HG03159 (cell line): ENCODE measurements around the gene KIAA0513.

Source experiments
- ATAC-seq: cut with Tn5 transposase; IDR thresholded peaks from one replicate; pipeline ENCODE4 v1.9.1; 2021; ENCODE audit warnings: mild to moderate bottlenecking, moderate library complexity; ENCODE audit not compliant: unreplicated experiment

KIAA0513 gene

GRCh38 chr16:85129876-85130704 is 102.5 kb downstream of the KIAA0513 start:
- no peak for ATAC-seq

DNA sequence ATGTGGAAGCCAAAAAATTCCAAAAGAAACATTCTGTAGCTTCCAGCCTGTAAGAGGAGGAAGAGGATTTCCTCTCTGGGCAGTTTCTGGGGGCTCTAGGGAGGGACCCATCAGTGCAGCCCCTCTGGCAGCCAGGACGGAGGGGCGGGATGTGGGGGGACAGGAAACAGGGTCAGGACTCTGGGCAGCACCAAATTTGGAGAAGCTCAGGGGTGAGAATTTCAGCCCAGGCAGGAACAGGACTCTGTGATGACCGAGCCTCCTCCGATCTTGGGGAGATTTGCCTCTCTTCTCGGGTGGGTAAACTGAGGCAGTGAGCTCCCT is 103.1 kb downstream of the KIAA0513 start:
- no peak for ATAC-seq

DNA sequence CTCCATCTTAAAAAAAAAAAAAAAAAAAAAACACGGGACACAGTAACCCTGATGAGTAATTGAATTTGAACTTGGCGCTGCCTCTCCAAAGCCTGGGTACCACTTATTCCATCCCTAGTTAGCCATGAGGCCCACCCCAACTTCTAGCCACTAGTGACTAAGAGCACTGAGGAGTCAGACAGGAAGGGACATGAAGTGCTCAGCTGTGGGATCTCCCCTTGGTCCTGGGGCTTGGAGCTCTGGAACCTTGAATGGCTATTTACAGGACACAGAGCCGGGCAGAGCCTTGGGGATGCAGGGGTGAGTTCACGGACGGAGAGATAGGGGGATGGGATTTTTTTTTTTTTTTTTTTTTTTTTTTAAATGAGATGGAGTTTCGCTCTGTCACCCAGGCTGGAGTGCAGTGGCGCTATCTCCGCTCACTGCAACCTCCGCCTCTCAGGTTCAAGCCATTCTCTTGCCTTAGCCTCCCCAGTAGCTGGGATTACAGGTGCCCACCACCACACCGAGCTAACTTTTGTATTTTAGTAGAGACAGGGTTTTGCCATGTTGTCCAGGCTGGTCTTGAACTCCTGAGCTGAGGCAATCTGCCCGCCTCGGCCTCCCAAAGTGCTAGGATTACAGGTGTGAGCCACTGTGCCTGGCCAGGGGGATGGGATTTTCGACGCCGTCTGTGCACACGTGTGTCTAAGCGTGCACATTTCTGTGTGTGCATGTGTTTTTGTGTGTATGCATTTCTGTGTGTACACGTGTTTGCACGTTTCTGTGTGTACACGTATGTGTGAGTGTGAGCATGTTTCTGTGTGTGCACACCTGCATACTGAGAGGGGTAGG is 105.1 kb downstream of the KIAA0513 start:
- no peak for ATAC-seq

- ATAC-seq, result no peak
Observed at GRCh38 chr16:85133290-85133599, 105.7 kb downstream of the KIAA0513 start.

DNA sequence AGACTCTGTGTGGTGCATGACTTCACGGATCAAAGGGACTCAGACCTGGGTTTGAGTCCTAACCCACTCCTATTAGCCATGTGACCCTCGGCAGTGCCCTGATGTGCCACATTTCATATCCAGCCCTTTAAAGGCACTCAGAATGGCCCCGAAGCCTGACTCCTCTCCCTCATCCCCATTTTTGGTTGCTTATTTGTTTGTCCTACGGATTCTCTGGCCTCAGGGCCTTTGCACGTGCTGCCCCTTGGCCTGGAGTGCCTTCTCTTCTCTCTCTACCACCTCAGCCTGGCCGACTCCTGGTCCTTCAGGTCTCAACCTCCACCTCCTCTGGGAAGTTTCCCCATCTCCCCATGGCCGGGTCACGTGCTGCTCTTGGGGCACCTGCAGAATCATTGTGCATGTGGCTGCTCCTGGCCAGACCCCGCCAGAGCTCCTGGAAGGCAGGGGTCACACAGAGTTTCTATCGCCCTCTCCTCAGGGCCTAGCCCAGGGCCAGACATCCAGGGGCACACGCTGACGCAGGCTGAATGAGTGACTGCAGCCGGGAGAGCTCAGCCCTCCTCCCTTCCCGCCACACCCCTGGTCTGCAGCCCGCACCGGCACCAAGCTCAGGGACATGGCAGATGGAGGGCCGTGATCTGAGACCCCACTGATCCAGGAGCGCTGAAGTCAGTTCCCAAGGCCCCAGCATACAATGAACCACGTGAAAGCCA is 106.6 kb downstream of the KIAA0513 start:
- ATAC-seq, result no peak

DNA sequence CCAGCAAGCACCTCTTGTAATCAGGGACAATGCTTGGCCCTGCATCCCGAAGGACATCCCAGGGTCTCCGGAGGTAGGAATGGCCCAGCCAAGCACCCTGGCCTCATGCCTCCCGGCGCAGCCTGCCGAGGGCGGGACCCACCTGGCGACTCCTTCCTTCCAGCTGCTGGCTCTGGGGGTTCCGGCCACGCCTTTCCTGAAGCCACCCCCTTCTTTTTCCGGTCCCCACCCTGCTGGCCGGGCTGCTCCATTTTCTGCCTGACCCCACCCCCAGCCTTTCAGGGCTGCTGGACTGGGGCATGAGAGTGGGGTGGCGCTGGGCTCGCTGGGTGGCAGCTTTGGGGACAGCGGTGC is 107.2 kb downstream of the KIAA0513 start:
- ATAC-seq, result no peak

DNA sequence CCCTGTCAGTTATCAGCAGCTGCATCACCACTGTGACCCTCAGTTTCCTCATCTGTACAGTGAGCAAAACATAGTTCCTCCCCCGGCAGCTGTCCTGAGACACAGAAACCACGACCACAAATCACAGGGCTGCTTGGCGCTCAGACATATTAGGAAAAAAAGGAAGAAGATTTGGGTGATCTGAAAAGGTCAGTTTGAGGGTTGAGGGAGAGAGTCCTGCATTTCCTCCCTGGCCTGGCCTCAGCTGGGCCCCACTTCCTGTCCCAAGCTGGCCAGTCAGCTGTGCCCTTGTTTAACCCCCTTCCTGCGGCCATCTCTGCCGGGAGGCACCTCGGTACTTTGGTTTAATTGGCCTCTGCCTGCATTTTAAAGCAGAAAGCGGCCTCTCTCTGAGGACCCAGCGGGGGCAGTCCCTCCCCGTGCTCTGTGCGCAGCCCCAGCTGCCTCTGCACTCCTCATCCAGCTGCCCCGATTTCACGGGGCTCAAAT is 108.7 kb downstream of the KIAA0513 start:
- ATAC-seq, result no peak

- no peak for ATAC-seq
Observed at GRCh38 chr16:85136702-85137322, 109.2 kb downstream of the KIAA0513 start.

DNA sequence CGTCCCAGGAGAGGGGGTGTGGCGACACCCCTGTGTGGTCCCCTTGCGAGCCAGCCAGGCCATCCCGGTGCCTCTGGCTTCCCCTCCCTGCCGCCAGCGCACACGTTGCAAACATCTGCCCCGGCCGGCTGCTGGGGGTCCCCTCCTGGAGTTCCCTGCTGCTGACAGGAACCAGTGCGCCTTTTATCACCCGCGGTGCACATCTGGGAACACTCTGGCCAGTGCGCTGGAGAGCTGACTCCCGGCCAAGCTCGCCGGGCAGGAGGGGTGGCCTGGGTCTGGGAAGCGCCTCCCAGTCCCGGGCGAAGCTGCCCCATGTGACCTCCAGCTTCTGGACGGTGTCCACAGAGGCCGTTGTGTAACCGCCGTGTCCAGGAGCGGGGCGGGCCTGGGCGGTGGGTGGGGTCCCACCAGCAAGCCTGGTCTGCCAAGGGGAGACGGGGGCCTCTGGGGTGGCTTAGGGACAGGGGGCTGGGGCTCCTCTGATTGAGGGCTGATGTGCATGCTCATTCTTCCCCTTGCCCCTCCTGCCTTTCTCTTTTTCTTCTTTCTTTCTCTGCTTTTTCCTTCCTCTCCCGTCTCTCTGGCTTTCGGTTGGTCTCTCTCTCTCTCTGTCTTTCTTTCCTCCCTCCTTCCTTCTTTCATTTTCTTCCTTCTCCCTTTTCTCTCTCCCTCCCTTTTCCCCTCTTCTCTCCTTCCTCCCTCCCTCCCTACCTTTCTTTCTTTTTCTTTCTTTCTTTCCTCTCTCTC is 109.9 kb downstream of the KIAA0513 start:
- no peak for ATAC-seq

DNA sequence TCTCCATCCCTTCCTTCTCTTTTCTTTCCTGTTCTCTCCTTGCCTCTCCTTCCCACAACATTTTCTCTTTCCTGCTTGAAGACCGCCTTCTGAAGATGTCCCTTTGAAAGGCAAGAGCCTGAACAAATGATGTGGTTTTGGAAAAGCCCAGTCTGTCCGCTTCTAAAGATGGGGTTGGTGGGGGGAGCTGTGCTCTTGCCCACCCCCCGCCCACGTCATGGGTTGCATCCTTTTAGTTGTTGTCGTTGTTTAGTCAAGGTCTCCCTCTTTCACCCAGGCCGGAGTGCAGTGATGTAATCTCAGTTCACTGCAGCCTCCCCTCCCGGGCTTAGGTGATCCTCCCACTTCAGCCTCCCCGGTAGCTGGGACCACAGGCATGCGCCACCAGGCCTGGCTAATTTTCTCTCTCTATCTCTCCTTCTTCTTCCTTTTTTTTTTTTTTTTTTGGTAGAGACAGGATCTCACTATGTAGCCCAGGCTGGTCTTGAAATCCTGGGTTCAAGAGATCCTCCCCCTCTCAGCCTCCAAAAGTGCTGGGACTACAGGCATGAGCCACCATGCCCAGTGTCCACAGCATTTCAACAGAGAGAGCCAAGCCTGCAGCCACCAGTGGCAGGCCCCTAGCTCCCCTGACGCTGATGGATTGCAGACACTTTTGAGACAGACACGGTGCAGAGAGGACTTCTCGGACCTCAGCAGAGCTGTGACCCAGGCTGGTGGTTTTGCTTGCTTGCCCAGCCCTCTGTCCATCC is 110.7 kb downstream of the KIAA0513 start:
- no peak for ATAC-seq

DNA sequence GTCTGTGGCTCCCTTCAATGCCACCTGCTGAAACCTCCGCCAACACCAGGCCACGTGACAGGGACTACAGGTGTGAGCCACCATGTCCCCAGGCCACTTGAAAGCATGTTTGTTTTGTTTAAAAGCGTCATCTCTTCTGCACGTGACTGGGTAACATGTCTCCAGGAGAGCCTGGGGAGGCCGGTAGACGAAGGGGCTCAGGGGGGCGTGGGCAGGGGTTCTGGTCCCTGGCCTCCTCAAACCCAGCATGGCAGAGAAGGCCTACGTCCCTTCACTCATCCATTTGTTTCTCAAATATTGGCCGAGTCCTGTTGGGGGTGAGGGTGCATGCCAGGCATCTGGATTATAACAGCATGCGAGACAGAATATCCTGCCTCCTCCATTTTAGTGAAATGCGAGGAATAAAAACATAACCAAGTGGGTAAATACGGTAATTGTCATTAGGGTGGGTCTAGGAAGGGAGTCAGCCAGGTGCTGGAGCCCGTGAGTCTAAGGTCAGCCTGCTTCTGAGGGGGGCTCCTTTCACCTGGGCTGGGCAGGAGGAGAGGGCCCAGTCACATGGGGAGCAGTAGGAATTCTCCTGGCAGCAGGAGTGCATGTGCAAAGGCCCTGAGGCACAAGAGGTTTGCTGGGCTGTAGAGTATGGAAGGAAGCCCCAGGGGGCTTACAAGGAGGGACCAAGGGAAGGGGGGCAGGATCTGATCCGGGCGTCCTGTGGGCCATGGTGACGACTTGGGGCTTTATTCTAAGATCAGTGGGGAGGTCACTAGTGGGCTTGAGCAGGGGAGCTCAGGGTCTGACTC is 111.4 kb downstream of the KIAA0513 start:
- ATAC-seq, result no peak

- ATAC-seq, result no peak
Observed at GRCh38 chr16:85139881-85140339, 112.3 kb downstream of the KIAA0513 start.

GRCh38 chr16:85140455-85141012 is 112.9 kb downstream of the KIAA0513 start:
- ATAC-seq, result no peak

- ATAC-seq, result no peak
Observed at GRCh38 chr16:85141491-85142128, 114.0 kb downstream of the KIAA0513 start.

DNA sequence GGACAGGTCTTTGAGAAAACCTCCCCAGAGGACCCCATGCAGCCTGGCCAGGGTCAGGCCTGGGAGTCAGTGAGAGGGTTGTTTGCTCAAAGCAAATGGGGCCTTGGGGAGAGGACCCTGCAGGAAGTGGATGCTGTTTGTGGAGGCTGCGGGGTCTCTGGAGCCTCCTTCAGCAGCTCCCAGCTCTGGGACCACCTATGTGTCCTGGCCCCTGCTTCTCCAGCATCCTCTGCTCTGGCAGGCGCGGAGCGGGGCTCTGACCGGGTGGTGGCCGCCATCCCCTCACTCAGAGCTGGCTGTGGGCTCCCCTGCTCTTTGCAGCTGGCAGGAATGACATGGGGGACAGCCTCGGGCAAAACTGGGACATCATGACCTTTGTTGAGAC is 114.5 kb downstream of the KIAA0513 start:
- no peak for ATAC-seq

GRCh38 chr16:85142771-85143211 is 115.2 kb downstream of the KIAA0513 start:
- ATAC-seq, result no peak
